K562 (cell line): ENCODE data around the gene SELENOK.

Experiments used
- CTCF ChIP-seq, 3 experiments: IDR thresholded peaks in 2 of 3; conservative IDR thresholded peaks in 1 of 3; 2 replicates each; pipeline ENCODE4 v1.5.1; 2011 to 2012; ENCODE audit warnings: low read length in 3 of 3, mild to moderate bottlenecking in 3 of 3, control low read depth in 2 of 3, improper control_type of control experiment in 1 of 3, inconsistent platforms in 1 of 3, low read depth in 1 of 3, mixed read lengths in 1 of 3, moderate library complexity in 1 of 3; ENCODE audit not compliant: insufficient read depth in 2 of 3
- HMG20A ChIP-seq: fragments of 450-650 bp; formaldehyde crosslinking; conservative IDR thresholded peaks from 2 replicates; pipeline ENCODE4 v1.4.0; 2020; ENCODE audit warnings: mild to moderate bottlenecking, mixed read lengths
- MAX ChIP-seq: sonication (generic); formaldehyde crosslinking; IDR thresholded peaks from 2 replicates; pipeline ENCODE4 v1.9.0; 2022; ENCODE audit warnings: mild to moderate bottlenecking, missing genetic modification reagents
- NFE2L1 ChIP-seq: fragments of 450-650 bp; IDR thresholded peaks from 2 replicates; pipeline ENCODE4 v1.6.1; 2016; ENCODE audit warnings: missing genetic modification characterization, low read depth, mild to moderate bottlenecking, missing compliant biosample characterization, moderate library complexity, borderline replicate concordance
- NR2C2 ChIP-seq, 2 experiments: fragments of 200-800 bp in 1 of 2; sonication (Bioruptor generic) in 1 of 2; sonication (generic) in 1 of 2; formaldehyde crosslinking in 1 of 2; IDR thresholded peaks; 2 replicates each; pipeline versions ENCODE4 v1.6.1 to v1.8.0; 2016 to 2022; ENCODE audit warnings: mild to moderate bottlenecking in 1 of 2, missing compliant biosample characterization in 1 of 2, missing genetic modification characterization in 1 of 2, missing genetic modification reagents in 1 of 2
- POLR2A ChIP-seq: fragments of 450-650 bp; conservative IDR thresholded peaks from 2 replicates; pipeline ENCODE4 v1.6.1; 2016
- PRDM10 ChIP-seq: fragments of 450-650 bp; IDR thresholded peaks from 2 replicates; pipeline ENCODE4 v1.6.1; 2018; ENCODE audit not compliant: partially characterized antibody
- SMARCA4 ChIP-seq: fragments of 450-650 bp; IDR thresholded peaks from 2 replicates; pipeline ENCODE4 v1.6.1; 2016
- SP1 ChIP-seq: sonication (generic); formaldehyde crosslinking; IDR thresholded peaks from 2 replicates; pipeline ENCODE4 v1.8.1; 2022; ENCODE audit warnings: mild to moderate bottlenecking, missing genetic modification reagents

- no peak for TF ChIP-seq CTCF (IDR thresholded peaks at IDR 0.05 in 2 of 3, conservative IDR thresholded peaks at IDR 0.05 in 1 of 3; ENCODE audit: insufficient read depth in 2 of 3, low read depth in 1 of 3, low read length in 3 of 3)
- no peak for TF ChIP-seq PRDM10
- TF ChIP-seq HMG20A (CRISPR knock-in tag): no peak
- TF ChIP-seq MAX: no peak
- no peak for TF ChIP-seq SMARCA4
- TF ChIP-seq NR2C2 (CRISPR knock-in tag; IDR thresholded peaks at IDR 0.05): no peak
- no peak for TF ChIP-seq NR2C2 (tag; IDR thresholded peaks at IDR 0.05)
- no peak for TF ChIP-seq SP1
- no peak for TF ChIP-seq NFE2L1
- no peak for TF ChIP-seq POLR2A
Measured at GRCh38 chr3:53850895-53851294, 40.8 kb downstream of the SELENOK start.
